ENCODE results near the gene MTHFD1L.

GRCh38 chr6:150999107-150999506 lies 133.6 kb downstream of the MTHFD1L start:
- TF ChIP-seq CTCF (IDR thresholded peaks at IDR 0.05) (no peak), POLR2A (IDR thresholded peaks at IDR 0.05) (no peak), POLR2AphosphoS5 (IDR thresholded peaks at IDR 0.05) (peak in 1 of 3 donors; percentile 31)
